Femur (tissue), 1 donor: Measurements from ENCODE around the gene CRY1.
"Not testable (repeated sequence)": the region's sequence is repeated elsewhere in the genome, so short reads cannot be mapped to it uniquely, and the experiment has no call there.

Source experiments
- DNase-seq: peaks from one replicate; pipeline ENCODE4 v3.0.0-alpha.2; 2017

Gene CRY1

GRCh38 chr12:106996102-106996501 is 97.2 kb downstream of the CRY1 start:
- not testable (repeated sequence) for DNase-seq

- DNase-seq: no peak
Measured at GRCh38 chr12:106994579-106995220, 98.6 kb downstream of the CRY1 start.

GRCh38 chr12:106987846-106988245 is 105.5 kb downstream of the CRY1 start:
- DNase-seq: no peak

GRCh38 chr12:106986625-106987389 is 106.5 kb downstream of the CRY1 start, which contains the start of gene MTERF2:
Gene MTERF2, minus strand, starts transcription at chr12:106987146. Its CDS starts 8,432 bp downstream, at chr12:106978714.
- DNase-seq: peak; percentile 98

GRCh38 chr12:106986135-106986534 is 107.2 kb downstream of the CRY1 start:
- DNase-seq: no peak

GRCh38 chr12:106985479-106985878 is 107.9 kb downstream of the CRY1 start:
- no peak for DNase-seq

- DNase-seq: no peak
Measured at GRCh38 chr12:106984588-106985137, 108.7 kb downstream of the CRY1 start.

- DNase-seq: no peak
Measured at GRCh38 chr12:106982229-106982628, 111.1 kb downstream of the CRY1 start.

GRCh38 chr12:106981788-106982187 is 111.6 kb downstream of the CRY1 start:
- no peak for DNase-seq

GRCh38 chr12:106980944-106981343 is 112.4 kb downstream of the CRY1 start:
- peak; percentile 41 for DNase-seq

GRCh38 chr12:106978035-106978800 is 115.1 kb downstream of the CRY1 start:
- DNase-seq: peak; percentile 65

GRCh38 chr12:106976668-106977067 is 116.7 kb downstream of the CRY1 start:
- DNase-seq: no peak

GRCh38 chr12:106975993-106976658 is 117.2 kb downstream of the CRY1 start:
- DNase-seq: no peak

GRCh38 chr12:106975098-106975497 is 118.3 kb downstream of the CRY1 start:
- DNase-seq: no peak

GRCh38 chr12:106974511-106974910 is 118.8 kb downstream of the CRY1 start:
- DNase-seq: no peak

- no peak for DNase-seq
Measured at GRCh38 chr12:106973545-106973944, 119.8 kb downstream of the CRY1 start.

GRCh38 chr12:106971065-106971464 is 122.3 kb downstream of the CRY1 start:
- DNase-seq: no peak

- no peak for DNase-seq
Measured at GRCh38 chr12:106964526-106964925, 128.8 kb downstream of the CRY1 start.

GRCh38 chr12:106962286-106962685 is 131.1 kb downstream of the CRY1 start:
- DNase-seq: no peak

GRCh38 chr12:106960443-106960842 is 132.9 kb downstream of the CRY1 start:
- no peak for DNase-seq

- no peak for DNase-seq
Measured at GRCh38 chr12:106957583-106957982, 135.8 kb downstream of the CRY1 start.

- DNase-seq: peak; percentile 88
Measured at GRCh38 chr12:106956048-106956578, 137.2 kb downstream of the CRY1 start.
